HG03108 (cell line): ENCODE results near the gene FZD2.
"Not testable (repeated sequence)": the region's sequence is repeated elsewhere in the genome, so short reads cannot be mapped to it uniquely, and the experiment has no call there.

ENCODE experiments used
- ATAC-seq: cut with Tn5 transposase; IDR thresholded peaks from one replicate; pipeline ENCODE4 v1.9.1; 2021; ENCODE audit warnings: moderate library complexity; ENCODE audit not compliant: unreplicated experiment

The FZD2 gene

GRCh38 chr17:44572801-44573200, 15.5 kb downstream of the FZD2 start:
- ATAC-seq = no peak

DNA sequence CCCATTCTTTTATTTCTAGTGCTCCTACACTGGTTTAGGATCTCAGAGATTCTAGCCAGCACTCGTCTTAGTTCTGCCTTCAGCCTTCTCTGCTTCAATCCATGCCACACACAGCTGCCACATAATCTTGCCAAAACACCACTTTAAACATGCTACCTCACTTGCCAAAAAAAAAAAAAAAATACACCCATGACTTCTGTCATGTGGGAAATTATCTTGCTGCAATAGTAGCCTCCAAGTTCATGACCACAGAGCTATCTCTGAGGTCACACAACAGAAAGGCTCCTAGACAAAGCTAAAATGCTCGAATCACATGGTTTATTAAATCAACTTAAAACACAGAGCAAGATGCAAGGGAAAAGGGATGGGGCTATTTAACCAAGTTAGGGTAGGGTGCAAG, 18.1 kb downstream of the FZD2 start:
- ATAC-seq = no peak

- ATAC-seq = no peak
These were observed 21.7 kb downstream of the FZD2 start for GRCh38 chr17:44578947-44579346.

- ATAC-seq = no peak
These were observed 24.6 kb downstream of the FZD2 start for GRCh38 chr17:44581868-44582267.

DNA sequence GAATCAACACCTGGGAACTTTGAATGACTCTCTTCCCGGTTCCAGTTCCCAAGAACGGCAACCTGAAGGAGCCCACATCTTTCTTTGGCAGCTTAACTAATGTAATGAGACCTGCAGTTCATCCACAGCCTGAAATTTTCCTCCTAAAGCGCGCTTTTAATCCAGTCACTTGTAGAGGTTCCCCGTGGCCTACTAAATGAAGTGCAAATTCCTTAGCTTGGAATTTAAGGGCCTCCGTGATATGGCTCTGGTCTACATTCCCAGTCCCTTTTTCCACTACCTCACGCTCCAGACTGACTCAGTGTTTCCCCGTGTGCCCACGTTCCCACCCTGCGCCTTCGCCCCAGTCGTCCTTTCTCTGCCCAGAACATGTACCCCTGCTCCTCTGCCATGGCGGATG, 27.2 kb downstream of the FZD2 start:
- no peak for ATAC-seq

- no peak for ATAC-seq
These were observed 28.0 kb downstream of the FZD2 start for GRCh38 chr17:44585315-44585714.

- ATAC-seq = no peak
These were observed 30.1 kb downstream of the FZD2 start for GRCh38 chr17:44587339-44587738.

DNA sequence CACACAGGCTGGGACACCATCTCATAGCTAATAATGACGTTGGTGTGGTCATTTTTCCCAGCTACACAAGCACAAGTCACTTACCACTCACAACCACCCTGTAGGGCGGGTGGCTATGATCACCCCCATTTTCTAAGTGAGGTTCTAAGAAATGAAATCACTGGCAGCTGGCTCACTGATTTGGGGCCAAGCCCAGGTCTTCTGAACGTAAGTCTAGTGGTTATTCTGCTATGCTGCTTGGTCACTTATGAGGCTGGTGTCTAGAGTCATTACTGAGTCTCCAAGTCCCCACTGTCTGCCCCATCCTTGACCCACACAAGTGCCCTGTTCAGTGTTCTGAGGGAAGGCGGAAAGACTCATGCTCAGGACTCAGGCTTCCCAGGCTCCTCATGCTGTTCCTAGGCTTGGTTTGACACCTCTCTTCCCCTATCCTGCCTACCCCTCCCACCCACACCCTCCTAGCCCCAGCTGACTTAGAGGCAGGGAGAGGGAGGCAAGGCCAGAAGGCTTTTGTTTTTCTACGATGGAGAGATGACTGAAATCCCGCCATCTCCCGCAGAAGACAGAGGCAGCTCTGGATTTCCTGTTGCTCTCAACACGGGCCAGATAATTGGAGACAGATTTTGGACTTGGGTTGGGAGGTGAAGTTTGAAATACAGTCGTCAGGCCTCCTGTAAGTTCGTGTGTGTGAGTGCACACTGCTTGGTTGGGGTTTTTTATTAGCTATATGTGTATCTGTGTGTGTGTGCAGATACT, 32.2 kb downstream of the FZD2 start:
- ATAC-seq = no peak

DNA sequence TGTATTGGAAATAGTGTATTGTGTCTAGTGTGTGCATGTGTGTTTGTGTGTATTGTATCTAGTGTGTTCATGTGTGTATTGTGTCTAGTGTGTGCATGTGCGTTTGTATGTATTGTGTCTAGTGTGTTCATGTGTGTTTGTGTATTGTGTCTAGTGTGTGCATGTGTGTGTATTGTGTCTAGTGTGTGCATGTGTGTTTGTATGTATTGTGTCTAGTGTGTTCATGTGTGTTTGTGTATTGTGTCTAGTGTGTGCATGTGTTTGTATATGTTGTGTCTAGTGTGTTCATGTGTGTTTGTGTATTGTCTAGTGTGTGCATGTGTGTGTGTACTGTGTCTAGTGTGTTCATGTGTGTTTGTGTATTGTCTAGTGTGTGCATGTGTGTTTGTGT, 32.8 kb downstream of the FZD2 start:
- not testable (repeated sequence) for ATAC-seq

DNA sequence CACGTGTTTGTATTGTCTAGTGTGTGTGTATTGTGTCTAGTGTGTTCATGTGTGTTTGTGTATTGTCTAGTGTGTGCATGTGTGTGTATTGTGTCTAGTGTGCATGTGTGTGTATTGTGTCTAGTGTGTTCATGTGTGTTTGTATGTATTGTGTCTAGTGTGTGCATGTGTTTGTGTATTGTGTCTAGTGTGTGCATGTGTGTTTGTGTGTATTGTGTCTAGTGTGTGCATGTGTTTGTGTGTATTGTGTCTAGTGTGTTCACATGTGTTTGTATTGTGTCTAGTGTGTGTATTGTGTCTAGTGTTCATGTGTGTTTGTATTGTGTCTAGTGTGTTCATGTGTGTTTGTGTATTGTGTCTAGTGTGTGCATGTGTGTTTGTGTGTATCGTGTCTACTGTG, 33.5 kb downstream of the FZD2 start:
- not testable (repeated sequence) for ATAC-seq

GRCh38 chr17:44591206-44591605, 33.9 kb downstream of the FZD2 start:
- no peak for ATAC-seq

DNA sequence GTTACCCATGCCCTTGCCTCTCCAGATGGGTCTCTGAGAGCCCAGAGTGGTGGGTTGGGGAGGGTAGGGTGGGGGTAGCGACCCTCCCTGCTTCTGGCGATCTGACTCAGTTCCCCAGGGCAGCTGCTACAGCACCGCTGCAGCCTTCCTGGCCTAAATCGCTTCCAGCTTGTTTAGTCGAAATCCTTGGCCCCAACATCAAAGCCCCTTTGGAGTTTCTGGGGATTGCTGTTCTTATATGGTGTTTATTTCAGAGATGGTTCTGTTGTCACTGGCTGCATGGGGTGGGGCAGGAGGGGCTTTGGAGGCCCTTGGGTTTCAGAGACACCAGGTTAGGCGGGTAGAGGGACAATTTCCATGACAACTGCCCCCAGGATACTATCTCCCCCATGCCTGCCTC, 35.9 kb downstream of the FZD2 start:
- ATAC-seq = no peak

DNA sequence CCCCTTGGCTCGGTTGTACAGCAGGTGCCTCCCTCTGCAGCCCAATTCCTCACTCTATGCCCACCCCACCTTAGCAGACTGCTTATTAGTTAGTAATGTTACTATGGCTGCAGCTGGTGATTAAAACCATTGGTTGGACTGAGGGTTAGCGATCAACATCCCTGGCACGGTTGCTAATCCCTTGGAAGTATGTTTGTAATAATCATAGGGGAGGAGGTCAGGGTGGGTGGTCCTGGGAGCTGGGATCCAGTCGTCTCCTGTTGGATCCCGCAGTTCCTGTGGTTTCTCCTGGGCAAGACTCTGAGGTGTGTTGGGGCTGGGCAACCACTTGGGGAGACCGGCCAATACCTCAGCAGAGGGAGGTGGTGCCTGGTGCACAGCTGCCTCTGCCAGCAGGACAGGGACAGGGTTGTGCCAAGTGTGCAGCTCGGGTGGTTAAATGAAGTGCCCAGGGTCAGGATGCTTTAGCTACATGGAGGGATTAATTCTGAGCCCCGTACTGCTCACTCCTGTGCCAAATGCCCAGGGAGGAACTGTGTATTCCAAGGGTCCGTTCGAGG, 38.0 kb downstream of the FZD2 start:
- ATAC-seq = no peak

DNA sequence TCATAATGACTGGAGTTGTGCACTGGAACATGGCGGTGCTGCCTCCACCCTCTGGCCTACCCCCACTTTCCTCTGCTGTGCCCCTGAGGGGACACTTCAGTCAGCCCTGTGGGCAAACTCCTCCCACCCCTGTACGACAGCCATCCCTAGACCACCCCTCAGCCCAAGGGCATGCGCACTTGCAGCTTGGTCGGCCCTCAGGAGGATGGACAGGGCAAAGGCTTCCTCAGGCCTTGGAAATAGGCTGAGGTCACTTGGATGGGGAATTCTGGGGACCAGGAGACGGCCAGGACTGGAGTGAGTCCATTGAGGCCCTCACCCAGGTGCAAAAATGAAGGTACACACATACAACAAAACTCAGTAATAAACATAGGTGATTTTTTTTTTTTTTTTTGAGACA, 41.0 kb downstream of the FZD2 start:
- no peak for ATAC-seq

DNA sequence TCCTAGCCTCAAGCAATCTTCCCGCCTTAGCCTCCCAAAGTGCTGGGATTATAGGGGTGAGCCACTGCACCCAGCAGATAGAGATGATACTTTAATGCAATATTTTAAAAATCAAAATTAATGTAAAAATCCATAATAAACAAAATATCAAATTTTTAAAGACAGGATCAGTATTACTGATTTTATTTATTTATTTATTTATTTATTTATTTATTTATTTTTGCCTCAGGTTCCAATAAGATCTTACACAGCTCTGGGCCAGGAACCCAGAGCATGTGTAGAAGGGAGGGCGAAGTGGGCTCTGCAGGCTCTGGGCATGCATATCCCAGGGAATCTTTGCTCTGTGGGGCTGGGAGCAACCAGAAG, 41.6 kb downstream of the FZD2 start:
- ATAC-seq = no peak

DNA sequence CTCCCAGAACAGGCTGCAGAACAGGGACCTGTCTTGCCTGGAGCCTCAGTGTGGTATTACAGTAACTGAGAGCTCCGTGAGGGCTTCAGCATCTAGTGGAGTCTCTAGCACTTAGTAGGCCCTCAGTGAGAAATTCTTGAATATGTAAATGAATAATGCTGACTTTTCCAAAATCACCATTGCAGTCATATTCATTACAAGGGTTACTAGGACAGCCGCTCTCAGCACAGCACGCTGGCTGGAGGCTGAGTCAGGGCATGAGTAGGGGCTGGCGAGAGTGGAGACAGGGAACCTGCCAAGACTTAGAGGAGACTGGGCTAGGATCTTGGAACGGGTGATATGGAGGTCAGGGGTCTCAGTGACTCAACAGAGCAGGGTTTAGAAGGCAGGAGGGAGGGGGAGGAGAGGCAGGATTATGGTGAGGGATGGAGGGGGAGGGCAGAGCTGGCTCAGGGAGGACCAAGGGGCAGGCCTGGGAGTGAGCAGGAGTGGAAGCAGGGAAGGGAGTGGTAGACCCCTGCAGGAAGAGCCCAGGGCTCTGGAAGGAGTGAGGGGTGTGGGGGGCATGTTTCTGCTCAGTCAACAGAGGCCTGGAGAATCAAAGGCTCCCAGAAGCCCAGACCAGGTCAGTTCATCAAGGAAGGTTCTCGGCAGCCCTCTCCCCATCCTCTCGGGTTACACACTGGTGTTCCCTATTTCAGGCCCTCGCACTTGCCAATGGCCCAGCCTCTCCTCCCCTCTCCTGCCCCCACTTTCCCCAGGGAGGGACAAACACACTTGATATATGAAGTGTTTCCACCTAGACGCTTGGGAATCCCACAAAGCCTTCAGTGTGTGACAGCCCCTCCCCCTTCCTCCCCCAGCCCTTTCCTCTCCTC, 42.3 kb downstream of the FZD2 start:
- no peak for ATAC-seq

GRCh38 chr17:44601539-44601938, 44.3 kb downstream of the FZD2 start:
- no peak for ATAC-seq

DNA sequence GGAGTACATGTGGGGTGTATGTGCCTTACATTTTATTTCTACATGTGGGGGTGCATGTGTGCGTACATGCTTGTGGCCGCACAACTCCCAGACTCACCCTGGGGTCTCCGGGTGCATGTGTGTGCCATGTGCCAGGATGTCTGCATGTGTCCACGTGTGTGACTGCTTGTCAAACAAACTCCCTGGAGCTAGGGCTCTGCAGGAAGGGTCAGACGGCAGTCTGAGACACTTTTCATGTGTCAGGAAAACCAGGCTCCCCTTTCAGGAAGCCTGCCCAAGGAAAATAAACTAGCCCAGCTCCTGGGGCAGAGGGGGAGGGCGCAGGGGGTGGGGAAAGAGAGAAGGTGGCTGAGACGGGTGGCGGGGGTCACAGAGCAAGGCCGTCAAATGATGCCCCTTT, 44.7 kb downstream of the FZD2 start:
- no peak for ATAC-seq

DNA sequence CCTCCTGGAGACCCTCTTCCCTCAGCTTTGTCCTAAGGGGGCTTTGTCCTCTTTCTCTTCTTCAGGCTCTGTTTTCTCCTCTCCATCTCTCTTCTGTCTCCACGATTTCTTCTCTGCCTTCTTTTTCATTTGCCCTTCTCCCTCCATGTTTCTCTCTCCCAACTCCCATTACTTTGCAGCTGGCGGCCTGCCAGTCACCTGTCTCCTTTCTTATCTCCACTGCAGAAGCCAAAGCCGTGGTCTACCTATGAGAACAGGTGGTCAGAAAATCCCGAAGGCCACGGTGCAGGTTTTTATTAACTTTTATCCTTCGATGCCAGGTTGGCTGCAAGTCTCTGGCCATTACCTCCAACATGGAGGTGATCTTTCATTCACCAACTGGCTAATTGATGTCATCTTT, 45.1 kb downstream of the FZD2 start:
- no peak for ATAC-seq

- ATAC-seq = no peak
These were observed 45.7 kb downstream of the FZD2 start for GRCh38 chr17:44602970-44603369.

DNA sequence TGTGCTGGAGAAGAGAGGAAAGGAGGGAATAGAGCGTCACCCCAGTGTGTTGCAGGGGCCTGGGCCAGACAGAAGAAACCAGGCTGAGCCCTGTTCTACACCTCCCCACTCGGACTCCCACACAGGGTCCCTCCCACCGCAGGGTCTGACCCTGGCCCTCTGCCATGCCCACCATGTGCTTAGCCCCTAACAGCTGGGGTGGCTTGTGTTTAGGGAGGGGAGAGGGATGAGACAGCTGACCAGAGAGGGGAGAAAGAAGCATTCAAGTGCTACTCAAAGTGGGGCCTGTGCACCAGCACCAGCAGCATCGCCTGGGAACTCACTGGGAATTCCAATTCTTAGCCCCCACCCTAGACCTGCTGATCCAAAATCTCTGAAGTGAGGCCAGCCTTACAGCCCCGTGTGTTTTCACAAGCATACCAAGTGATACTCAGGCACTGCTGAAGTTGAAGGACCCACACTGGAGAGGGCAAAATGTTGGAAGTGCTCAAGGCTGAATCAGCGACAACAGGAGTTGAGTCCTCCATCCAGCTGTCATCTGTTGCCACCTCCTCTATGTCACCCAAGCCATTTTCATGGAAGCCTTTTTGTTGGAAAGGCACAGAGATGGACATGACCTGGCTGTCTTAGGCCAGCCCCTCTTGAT, 47.0 kb downstream of the FZD2 start:
- ATAC-seq = no peak
